H1 (cell line): ENCODE data around the gene RAB44. TPM values are rescaled to one million over a fixed set of nuclear protein-coding genes. Genes with fewer than 3 reads are reported as not detected.

Experiments used
- polyA plus RNA-seq, 7 experiments: library from polyadenylated mRNA; depleted of rRNA in 3 of 7; stranded (reverse) in 5 of 7; unstranded in 2 of 7; fragments of >200 nt in 5 of 7; fragments of 200-250 nt in 2 of 7; gene quantifications; 1 replicate in 5 of 7; 2 replicates in 1 of 7; 4 replicates in 1 of 7; pipeline versions ENCODE4 v1.2.1 to v1.2.3, GENCODE V29; 2011 to 2013; ENCODE audit warnings: missing spikeins in 2 of 7, mixed read lengths in 2 of 7
- total RNA-seq: library from RNA; stranded (reverse); fragmentation: NEBNext Ultra II Directional; extraction: Animal tissue kit (Norgen Biotek cat#: 25700); gene quantifications from 2 replicates; pipeline ENCODE4 v1.2.1, GENCODE V29; 2021
- TF ChIP-seq, protein P1 (sequence below): fragments of 300-600 bp; sonication (generic); IDR thresholded peaks from 2 replicates; pipeline ENCODE4 v1.7.1; 2012; ENCODE audit warnings: low read length, moderate library complexity, mild to moderate bottlenecking, inconsistent platforms; ENCODE audit not compliant: insufficient replicate concordance

The RAB44 gene
- total and polyA plus RNA-seq, 2 of the 8 experiments (the other 6 are each of a cell fraction or from before 2014, with no cell fraction given): 0.02 TPM; not detected in 1

DNA sequence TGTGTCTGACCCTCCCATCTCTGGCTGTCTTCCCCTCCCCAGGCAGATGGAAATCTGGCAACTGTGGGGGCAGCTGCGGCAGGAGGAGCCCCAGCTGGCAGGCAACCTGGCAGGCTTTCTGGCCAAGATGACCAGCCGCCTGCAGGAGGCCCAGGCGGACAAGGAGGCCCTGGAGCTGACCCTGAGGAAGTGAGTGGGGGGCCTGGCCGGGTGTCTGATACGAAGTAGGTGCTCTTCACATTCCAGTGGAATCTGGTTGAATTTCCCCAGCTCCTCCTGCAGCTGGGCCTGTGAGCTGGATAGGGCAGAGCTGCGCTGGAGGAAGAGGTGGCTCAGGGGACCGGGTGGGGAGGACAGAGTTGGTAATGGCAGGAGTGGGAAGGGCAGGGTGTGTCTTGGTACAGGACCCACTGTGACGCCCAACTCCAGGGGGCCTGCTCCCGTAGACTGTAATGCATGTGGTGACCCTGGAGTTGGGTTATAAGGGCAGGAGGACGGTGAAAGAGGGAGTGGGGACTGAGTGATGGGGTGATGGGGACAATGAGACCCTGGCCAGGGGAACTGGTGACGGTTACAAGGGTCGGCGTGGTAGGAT, 19.7 kb downstream of the RAB44 start (continued):
- TF ChIP-seq, protein P1, sequence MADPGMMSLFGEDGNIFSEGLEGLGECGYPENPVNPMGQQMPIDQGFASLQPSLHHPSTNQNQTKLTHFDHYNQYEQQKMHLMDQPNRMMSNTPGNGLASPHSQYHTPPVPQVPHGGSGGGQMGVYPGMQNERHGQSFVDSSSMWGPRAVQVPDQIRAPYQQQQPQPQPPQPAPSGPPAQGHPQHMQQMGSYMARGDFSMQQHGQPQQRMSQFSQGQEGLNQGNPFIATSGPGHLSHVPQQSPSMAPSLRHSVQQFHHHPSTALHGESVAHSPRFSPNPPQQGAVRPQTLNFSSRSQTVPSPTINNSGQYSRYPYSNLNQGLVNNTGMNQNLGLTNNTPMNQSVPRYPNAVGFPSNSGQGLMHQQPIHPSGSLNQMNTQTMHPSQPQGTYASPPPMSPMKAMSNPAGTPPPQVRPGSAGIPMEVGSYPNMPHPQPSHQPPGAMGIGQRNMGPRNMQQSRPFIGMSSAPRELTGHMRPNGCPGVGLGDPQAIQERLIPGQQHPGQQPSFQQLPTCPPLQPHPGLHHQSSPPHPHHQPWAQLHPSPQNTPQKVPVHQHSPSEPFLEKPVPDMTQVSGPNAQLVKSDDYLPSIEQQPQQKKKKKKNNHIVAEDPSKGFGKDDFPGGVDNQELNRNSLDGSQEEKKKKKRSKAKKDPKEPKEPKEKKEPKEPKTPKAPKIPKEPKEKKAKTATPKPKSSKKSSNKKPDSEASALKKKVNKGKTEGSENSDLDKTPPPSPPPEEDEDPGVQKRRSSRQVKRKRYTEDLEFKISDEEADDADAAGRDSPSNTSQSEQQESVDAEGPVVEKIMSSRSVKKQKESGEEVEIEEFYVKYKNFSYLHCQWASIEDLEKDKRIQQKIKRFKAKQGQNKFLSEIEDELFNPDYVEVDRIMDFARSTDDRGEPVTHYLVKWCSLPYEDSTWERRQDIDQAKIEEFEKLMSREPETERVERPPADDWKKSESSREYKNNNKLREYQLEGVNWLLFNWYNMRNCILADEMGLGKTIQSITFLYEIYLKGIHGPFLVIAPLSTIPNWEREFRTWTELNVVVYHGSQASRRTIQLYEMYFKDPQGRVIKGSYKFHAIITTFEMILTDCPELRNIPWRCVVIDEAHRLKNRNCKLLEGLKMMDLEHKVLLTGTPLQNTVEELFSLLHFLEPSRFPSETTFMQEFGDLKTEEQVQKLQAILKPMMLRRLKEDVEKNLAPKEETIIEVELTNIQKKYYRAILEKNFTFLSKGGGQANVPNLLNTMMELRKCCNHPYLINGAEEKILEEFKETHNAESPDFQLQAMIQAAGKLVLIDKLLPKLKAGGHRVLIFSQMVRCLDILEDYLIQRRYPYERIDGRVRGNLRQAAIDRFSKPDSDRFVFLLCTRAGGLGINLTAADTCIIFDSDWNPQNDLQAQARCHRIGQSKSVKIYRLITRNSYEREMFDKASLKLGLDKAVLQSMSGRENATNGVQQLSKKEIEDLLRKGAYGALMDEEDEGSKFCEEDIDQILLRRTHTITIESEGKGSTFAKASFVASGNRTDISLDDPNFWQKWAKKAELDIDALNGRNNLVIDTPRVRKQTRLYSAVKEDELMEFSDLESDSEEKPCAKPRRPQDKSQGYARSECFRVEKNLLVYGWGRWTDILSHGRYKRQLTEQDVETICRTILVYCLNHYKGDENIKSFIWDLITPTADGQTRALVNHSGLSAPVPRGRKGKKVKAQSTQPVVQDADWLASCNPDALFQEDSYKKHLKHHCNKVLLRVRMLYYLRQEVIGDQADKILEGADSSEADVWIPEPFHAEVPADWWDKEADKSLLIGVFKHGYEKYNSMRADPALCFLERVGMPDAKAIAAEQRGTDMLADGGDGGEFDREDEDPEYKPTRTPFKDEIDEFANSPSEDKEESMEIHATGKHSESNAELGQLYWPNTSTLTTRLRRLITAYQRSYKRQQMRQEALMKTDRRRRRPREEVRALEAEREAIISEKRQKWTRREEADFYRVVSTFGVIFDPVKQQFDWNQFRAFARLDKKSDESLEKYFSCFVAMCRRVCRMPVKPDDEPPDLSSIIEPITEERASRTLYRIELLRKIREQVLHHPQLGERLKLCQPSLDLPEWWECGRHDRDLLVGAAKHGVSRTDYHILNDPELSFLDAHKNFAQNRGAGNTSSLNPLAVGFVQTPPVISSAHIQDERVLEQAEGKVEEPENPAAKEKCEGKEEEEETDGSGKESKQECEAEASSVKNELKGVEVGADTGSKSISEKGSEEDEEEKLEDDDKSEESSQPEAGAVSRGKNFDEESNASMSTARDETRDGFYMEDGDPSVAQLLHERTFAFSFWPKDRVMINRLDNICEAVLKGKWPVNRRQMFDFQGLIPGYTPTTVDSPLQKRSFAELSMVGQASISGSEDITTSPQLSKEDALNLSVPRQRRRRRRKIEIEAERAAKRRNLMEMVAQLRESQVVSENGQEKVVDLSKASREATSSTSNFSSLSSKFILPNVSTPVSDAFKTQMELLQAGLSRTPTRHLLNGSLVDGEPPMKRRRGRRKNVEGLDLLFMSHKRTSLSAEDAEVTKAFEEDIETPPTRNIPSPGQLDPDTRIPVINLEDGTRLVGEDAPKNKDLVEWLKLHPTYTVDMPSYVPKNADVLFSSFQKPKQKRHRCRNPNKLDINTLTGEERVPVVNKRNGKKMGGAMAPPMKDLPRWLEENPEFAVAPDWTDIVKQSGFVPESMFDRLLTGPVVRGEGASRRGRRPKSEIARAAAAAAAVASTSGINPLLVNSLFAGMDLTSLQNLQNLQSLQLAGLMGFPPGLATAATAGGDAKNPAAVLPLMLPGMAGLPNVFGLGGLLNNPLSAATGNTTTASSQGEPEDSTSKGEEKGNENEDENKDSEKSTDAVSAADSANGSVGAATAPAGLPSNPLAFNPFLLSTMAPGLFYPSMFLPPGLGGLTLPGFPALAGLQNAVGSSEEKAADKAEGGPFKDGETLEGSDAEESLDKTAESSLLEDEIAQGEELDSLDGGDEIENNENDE: no peak
